HFF-Myc (cell line): ENCODE measurements around the gene CACNA2D4.

ENCODE experiments used
- DNase-seq: peaks from one replicate; pipeline ENCODE4 v3.0.0-alpha.2; 2011; ENCODE audit warnings: low read depth; ENCODE audit errors: extremely low read depth
- H3K4me3 ChIP-seq: replicated peaks from 2 replicates; pipeline ENCODE4 v1.5.1; 2011; ENCODE audit warnings: low read depth, mild to moderate bottlenecking, control low read depth, low read length
- CTCF ChIP-seq: IDR thresholded peaks from 2 replicates; pipeline ENCODE4 v1.5.1; 2012; ENCODE audit warnings: mild to moderate bottlenecking, low read depth, low read length, control low read depth; ENCODE audit errors: missing control alignments

Gene CACNA2D4

GRCh38 chr12:1769809-1770494, 148.5 kb downstream of the CACNA2D4 start:
- TF ChIP-seq CTCF = no peak
- DNase-seq = no peak
- no peak overlapping the region for H3K4me3 ChIP-seq

- no peak for TF ChIP-seq CTCF
- H3K4me3 ChIP-seq = no peak overlapping the region
- no peak for DNase-seq
These were observed 149.8 kb downstream of the CACNA2D4 start for GRCh38 chr12:1768615-1769014.

GRCh38 chr12:1767407-1768090, 150.9 kb downstream of the CACNA2D4 start:
- no peak for DNase-seq
- no peak overlapping the region for H3K4me3 ChIP-seq
- TF ChIP-seq CTCF = no peak

GRCh38 chr12:1766110-1766509, 152.3 kb downstream of the CACNA2D4 start:
- H3K4me3 ChIP-seq = no peak overlapping the region
- no peak for TF ChIP-seq CTCF
- no peak for DNase-seq

- no peak for TF ChIP-seq CTCF
- no peak overlapping the region for H3K4me3 ChIP-seq
- DNase-seq = no peak
These were observed 155.3 kb downstream of the CACNA2D4 start for GRCh38 chr12:1763153-1763552.

- H3K4me3 ChIP-seq = no peak overlapping the region
- no peak for TF ChIP-seq CTCF
- DNase-seq = no peak
These were observed 156.6 kb downstream of the CACNA2D4 start for GRCh38 chr12:1761857-1762256.
